Measurements from ENCODE around the gene GLG1.
"Not testable (repeated sequence)": the region's sequence is repeated elsewhere in the genome, so short reads cannot be mapped to it uniquely, and the experiment has no call there.

Gene GLG1

DNA sequence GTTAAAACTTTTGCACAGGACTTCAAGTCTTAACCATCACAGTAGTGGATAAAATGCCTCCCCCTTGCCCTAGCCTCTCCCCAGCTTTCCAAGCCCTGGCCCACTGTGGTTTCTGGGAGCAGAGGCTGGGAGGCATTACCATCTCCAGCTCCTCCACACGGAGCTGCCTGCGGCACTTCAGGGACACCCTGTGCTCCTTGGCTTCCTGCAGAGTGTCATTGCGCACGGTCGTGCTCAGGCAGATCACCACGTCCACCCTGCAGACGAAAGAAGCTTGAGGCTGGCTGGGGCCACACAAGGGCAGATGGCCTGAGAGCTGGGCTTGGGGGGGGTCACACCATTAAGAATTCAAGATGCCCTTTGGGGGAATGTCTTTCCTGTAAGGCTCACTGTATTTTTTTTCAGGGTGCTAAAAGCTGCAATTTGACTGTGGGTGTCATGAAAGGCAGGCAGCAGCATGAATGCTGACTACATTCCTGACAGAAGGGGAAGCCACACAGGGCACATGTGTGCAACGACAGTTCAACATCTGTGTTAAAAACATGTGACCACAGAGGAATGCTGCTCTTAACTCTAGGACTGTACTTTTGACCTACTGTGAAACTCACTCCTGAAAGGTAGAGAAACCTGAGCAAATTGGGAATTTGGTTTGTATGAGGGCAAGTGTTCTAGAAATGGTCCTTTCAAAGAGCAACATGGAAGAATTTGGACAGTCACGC is 137.9 kb downstream of the GLG1 start:
- DNase-seq, result no peak

- no peak for DNase-seq
Measured at GRCh38 chr16:74466872-74467271, 140.0 kb downstream of the GLG1 start.

DNA sequence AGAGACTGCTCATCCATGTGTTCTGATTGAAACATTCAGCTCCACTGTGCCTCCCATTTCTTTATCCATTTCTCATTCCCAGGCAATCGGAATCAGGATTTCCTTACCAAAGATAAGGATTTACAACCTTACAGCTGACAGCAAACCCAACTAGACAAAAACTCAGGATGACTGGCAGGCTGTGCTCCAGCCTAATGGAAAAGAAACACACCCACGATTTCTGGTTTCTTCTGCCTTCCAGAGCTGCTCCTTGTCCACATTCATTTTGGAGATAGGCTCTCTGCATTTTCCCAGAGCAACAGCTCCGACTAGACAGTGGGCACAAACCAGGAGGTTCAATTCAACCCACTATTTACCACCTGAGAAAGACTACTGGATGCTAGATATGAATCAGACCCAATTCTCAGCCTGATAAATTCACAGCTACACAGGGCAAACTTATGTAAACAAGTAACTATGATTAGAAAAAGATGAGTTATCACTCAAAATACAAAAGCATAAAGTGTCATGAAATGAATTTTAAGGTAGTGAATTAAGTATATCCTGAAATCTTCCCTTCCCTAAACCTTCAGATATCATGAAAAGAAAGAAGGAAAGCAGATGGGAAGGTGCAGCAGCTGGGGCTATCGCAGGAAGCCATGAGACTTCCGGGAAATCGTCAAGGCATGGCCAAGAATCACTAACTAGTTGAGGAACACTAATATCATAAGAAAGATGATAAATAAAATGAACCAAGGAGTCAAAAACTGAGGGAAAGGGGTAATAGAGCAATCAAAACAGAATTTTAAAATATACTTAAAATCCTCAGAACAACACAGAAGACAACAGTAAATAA is 140.8 kb downstream of the GLG1 start:
- no peak for DNase-seq

- DNase-seq, result no peak
Measured at GRCh38 chr16:74465281-74465680, 141.6 kb downstream of the GLG1 start.

DNA sequence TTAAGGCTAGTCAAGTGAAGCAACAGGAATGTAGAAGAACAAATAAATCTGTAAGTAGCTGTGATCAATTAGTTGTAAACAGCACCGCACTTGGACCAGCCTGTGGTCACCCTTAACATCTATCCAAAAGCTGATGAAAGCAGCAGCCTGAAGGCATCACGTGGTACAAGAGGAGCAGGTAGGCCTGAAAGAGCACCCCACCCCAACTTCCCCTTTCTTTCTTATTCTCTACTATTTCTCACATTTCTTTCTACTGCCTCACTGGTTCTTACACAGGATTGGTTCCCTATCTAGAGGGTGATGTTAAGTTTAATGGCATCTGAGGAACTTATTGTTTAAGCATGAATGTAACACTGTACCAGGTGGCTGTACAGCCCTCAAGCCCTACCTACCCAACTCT is 143.0 kb downstream of the GLG1 start:
- DNase-seq, result no peak

DNA sequence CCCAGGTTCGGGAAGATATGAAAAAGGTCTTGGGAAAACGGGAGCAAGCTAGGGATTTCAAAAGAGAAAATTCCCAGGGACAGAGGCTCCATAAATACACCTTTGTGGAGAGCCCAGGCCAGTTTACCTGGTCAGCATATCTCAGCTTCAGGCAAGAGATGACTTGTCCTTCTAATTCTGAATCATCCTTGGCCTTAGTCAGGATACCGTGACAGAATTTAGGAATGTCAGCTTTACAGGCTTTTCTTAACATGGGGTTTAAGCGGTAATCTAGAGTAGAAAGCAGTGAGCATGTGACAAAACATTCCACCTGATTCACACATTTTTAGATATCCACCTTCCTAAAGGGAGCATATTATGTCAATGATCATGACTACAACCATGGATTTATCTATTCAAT is 144.6 kb downstream of the GLG1 start:
- DNase-seq, result no peak

DNA sequence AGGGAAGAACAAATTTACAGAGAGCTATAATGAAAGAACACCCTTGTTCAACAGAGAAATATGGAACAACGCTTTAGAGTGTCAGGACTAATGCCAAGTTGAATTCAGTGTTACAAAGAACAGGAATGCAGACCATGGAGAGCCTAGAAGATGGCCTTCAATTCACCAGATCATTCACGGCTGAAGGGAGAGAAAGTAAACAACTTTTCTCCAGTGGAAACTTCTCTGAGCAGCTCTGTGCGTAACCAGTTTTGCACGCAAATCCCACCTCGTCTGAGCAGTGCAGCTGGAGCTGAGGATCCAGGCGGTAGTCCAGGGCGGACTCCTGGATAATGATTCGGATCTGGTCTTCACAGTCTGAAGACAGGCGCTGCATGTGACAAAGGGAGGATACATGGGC is 145.1 kb downstream of the GLG1 start:
- DNase-seq, result no peak

- no peak for DNase-seq
Measured at GRCh38 chr16:74460542-74460941, 146.4 kb downstream of the GLG1 start.

DNA sequence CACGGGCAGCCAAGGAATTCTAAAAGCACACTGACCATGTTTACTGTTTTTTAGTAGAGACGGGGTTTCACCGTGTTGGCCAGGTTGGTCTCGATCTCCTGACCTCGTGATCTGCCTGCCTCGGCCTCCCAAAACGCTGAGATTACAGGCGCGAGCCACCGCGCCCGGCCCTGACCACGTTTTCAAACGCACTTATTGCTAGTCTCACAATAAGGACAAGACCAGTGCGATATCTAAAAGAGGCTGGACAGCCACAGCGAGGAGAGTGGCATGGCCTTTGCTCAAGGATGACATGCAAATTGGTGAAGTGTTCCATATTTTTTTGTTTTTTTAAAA is 150.7 kb downstream of the GLG1 start:
- DNase-seq, result no peak

GRCh38 chr16:74455619-74456289 is 151.2 kb downstream of the GLG1 start:
- no peak for DNase-seq

- no peak for DNase-seq
Measured at GRCh38 chr16:74455213-74455612, 151.7 kb downstream of the GLG1 start.

DNA sequence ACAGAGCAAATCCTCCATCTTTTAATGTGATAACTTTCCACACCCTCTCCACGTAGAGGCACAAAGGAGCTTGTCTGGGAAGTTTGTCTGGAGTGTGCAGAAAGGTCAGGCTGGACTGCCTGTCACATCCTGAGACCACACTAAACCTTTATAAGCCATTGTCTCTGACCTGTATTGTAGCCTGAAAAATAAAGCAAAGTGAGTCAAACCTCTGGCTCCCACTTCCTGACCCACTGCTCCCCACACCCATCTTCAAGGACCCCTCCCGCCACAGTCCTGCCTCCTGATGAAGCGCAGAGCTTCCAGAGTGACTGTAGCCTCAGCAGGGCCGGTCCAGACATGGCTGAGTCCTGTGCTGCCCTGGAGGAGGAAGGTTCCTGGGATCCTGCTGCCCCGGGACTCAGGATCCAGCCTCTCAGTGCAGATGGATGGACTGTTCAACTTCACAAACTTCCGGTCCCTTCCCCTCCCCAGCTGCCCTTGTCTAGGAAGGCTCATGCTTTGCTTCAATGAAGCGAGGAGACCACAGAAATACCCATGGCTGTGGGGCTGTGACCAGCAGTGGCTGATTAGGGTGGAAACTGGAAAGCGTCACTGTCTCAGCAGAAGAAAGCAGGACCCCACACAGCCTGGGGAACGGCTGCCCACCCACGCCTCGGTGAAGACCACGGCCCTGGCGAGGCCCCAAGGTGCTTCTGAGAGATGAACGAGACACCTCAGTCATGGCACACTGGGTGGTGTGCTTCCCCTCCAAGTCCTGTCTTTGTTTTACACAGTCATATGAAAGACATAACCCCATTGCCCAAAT is 154.8 kb downstream of the GLG1 start:
- DNase-seq, result no peak

DNA sequence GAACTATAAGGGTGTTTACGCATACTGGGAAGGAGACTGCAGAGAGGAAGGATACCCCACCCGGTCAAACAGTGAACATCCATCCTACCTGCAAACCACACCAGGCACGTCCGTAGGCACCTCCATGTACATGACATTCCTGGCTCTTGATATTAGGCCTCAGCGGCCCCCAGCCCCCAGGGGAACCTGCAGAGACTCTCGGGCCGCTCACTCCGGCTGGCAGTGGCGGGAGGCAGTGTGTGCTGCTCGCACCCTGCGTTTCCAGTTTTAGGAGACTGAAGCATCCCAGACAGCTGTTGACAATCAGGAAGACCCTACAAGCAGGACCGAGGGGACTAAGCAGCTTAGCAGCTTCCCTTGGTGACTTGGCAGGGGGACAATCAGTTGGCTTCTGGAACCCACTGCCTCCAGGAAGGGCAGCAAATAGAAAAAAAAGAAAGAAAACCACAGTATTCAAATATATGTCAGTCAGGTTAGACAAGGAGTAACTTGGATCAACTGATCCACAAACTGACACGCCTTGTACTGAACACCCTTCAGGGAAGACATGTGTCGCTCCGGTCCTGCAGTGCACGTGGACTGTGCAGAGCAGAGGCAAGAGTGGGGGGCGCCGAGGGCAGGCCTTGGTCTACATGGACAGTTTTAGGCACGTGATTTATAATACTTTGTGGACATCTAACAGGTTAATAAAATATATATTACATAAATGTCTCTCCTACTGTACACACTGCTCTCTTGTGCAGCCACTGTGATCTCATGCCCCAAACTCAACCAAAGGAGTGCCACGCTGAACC is 155.8 kb downstream of the GLG1 start:
- no peak for DNase-seq

DNA sequence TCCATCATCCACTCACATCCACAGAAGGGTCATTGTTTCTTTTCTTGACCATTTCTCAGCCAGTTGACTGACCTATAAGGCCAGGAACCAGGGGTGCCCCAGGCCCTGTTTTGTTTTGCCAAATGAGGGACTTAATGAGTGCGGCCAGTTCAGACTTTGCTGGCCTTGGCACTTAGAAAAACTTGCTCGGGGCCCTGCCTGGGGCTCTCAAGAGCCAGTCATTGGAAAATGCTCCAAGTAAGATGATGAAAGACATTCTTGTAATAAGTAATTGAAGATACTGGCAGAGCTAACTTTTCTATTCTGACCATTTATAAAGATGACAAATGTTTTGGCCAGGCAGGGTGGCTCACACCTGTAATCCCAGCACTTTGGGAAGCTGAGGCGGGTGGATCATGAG is 156.7 kb downstream of the GLG1 start:
- no peak for DNase-seq

DNA sequence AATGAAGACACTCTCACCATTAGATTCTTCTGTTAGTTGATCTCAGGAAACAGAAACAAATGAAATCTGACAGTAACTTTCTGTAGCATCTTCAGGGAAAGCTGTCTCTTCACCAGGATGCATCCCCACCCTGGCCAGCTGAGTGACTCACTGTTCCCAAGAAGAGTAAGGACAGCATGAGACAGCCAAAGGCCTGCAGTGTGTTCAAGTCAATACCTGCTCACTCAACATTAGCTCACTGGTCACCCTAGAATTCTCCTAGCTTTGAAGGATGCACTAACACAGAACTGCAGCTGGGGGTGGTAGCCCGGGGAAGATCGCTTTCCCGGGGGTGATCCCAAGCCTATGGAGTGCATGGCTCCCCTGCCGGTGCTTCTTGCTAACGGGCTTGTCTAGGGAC is 157.4 kb downstream of the GLG1 start:
- no peak for DNase-seq

- DNase-seq, result no peak
Measured at GRCh38 chr16:74448990-74449389, 157.9 kb downstream of the GLG1 start.

GRCh38 chr16:74447578-74447977 is 159.3 kb downstream of the GLG1 start:
- DNase-seq, result no peak

GRCh38 chr16:74446866-74447265 is 160.0 kb downstream of the GLG1 start:
- no peak for DNase-seq

- not testable (repeated sequence) for DNase-seq
Measured at GRCh38 chr16:74443624-74444346, 163.1 kb downstream of the GLG1 start.

- DNase-seq, result no peak
Measured at GRCh38 chr16:74439685-74440084, 167.2 kb downstream of the GLG1 start.

GRCh38 chr16:74438492-74438979 is 168.4 kb downstream of the GLG1 start:
- DNase-seq, result no peak
